Thoracic aorta (tissue), 2 donors: Measurements from ENCODE around the gene WDR18. TPM values are rescaled to one million over a fixed set of nuclear protein-coding genes. Genes with fewer than 3 reads are reported as not detected.

Experiments
- ATAC-seq: fragments of 150-250 bp; one replicate; pipeline ENCODE4 v1.8.0; 2017; ENCODE audit warnings: low read depth; ENCODE audit not compliant: insufficient number of reproducible peaks, low FRiP score
- DNase-seq: peaks from one replicate; pipeline ENCODE4 v3.0.0-alpha.2; 2020; ENCODE audit warnings: low spot score
- H3K27ac ChIP-seq, 2 donors: fragments of 200-600 bp; sonication (generic); 1 replicate in 1 of 2; 2 replicates in 1 of 2; pipeline ENCODE4 v1.5.1; 2016; ENCODE audit warnings: mild to moderate bottlenecking in 2 of 2, moderate library complexity in 2 of 2
- H3K27me3 ChIP-seq: fragments of 200-600 bp; sonication (generic); replicated peaks from 2 replicates; pipeline ENCODE4 v1.6.0; 2016; ENCODE audit warnings: mild to moderate bottlenecking; ENCODE audit not compliant: insufficient read depth
- H3K36me3 ChIP-seq: fragments of 200-600 bp; sonication (generic); one replicate; pipeline ENCODE4 v1.5.1; 2016
- H3K4me1 ChIP-seq, 2 donors: fragments of 200-600 bp; sonication (generic); 1 replicate in 1 of 2; 2 replicates in 1 of 2; pipeline versions ENCODE4 v1.5.1 to v1.6.0; 2016; ENCODE audit warnings: low read depth in 2 of 2, mild to moderate bottlenecking in 1 of 2; ENCODE audit not compliant: control insufficient read depth in 1 of 2
- H3K4me3 ChIP-seq: fragments of 200-600 bp; sonication (generic); 2 replicates; pipeline ENCODE4 v1.5.1; 2016; ENCODE audit warnings: mild to moderate bottlenecking
- H3K9me3 ChIP-seq: fragments of 200-600 bp; sonication (generic); 2 replicates; pipeline ENCODE4 v1.5.1; 2016
- CTCF ChIP-seq: fragments of 200-600 bp; sonication (generic); IDR thresholded peaks from one replicate; pipeline ENCODE4 v1.5.1; 2019; ENCODE audit warnings: antibody characterized with exemption
- total RNA-seq, 2 donors: library from RNA; depleted of rRNA; stranded (reverse); fragments of >200 nt; gene quantifications; one replicate each; pipeline versions ENCODE4 v1.1.0 to v1.2.3, GENCODE V29; 2016

WDR18 gene
- total RNA-seq, 2 donors from 2014 or later: 6.8 to 27.6 TPM

GRCh38 chr19:992670-993055 is 8.5 kb downstream of the WDR18 start:
- DNase-seq (no peak), ATAC-seq (no peak)
- TF ChIP-seq CTCF: no peak
- H3K4me3 ChIP-seq: no peak overlapping the region
- H3K4me1 ChIP-seq: no peaks in the 10 kb centered on the region
- peaks cover 11% of the 10 kb centered on the region for H3K36me3 ChIP-seq
- no peaks in the 10 kb centered on the region for H3K9me3 ChIP-seq
- H3K27ac ChIP-seq: no peak overlapping the region
- no peaks in the 10 kb centered on the region for H3K27me3 ChIP-seq

GRCh38 chr19:993361-993830 is 9.3 kb downstream of the WDR18 start:
- DNase-seq (no peak), ATAC-seq (no peak)
- H3K36me3 ChIP-seq: peaks cover 11% of the 10 kb centered on the region
- H3K9me3 ChIP-seq: no peaks in the 10 kb centered on the region
- no peak for TF ChIP-seq CTCF
- H3K4me1 ChIP-seq: no peaks in the 10 kb centered on the region
- H3K4me3 ChIP-seq: no peak overlapping the region
- no peak overlapping the region for H3K27ac ChIP-seq
- no peaks in the 10 kb centered on the region for H3K27me3 ChIP-seq

- H3K36me3 ChIP-seq: peaks cover 11% of the 10 kb centered on the region
- H3K4me1 ChIP-seq: no peaks in the 10 kb centered on the region
- DNase-seq: no peak
- ATAC-seq: no peak
- TF ChIP-seq CTCF: no peak
- H3K27me3 ChIP-seq: no peaks in the 10 kb centered on the region
- H3K27ac ChIP-seq: no peak overlapping the region
- no peaks in the 10 kb centered on the region for H3K9me3 ChIP-seq
- no peak overlapping the region for H3K4me3 ChIP-seq
These were observed 9.8 kb downstream of the WDR18 start for GRCh38 chr19:993831-994393.

GRCh38 chr19:994516-994915 is 10.4 kb downstream of the WDR18 start:
- Histone ChIP-seq H3K27ac (no peak overlapping the region), H3K4me3 (no peak overlapping the region), H3K27me3 (no peaks in the 10 kb centered on the region), H3K9me3 (no peaks in the 10 kb centered on the region), H3K4me1 (no peaks in the 10 kb centered on the region), H3K36me3 (peaks cover 11% of the 10 kb centered on the region)
- TF ChIP-seq CTCF: no peak
- DNase-seq (no peak), ATAC-seq (no peak)

- H3K4me1 ChIP-seq: no peaks in the 10 kb centered on the region
- H3K9me3 ChIP-seq: no peaks in the 10 kb centered on the region
- no peak overlapping the region for H3K4me3 ChIP-seq
- H3K27me3 ChIP-seq: no peaks in the 10 kb centered on the region
- no peak for DNase-seq
- H3K27ac ChIP-seq: no peak overlapping the region
- no peak for TF ChIP-seq CTCF
- H3K36me3 ChIP-seq: peaks cover 11% of the 10 kb centered on the region
- no peak for ATAC-seq
These were observed 11.1 kb downstream of the WDR18 start for GRCh38 chr19:995051-995827.
